Measurements from ENCODE around the gene CPED1.

The CPED1 gene

DNA sequence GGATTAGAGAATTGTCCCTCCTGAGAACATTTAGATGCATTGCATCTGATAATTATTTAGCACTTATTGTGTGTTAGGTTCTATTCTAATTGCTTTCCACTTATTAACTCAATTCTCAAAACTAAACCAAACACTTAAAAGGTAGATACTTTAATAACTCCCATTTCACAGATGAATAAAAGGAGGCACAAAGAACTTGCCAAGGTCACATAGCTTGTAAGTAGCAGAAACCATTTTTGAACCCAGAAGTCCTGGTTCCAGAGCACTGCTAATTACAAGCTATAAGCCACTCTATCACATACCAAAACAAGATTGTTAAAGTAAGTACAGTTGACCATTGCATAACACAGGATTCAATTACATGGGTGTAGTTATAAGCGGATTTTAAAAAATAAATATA lies 164.9 kb downstream of the CPED1 start:
- TF ChIP-seq, protein P1, sequence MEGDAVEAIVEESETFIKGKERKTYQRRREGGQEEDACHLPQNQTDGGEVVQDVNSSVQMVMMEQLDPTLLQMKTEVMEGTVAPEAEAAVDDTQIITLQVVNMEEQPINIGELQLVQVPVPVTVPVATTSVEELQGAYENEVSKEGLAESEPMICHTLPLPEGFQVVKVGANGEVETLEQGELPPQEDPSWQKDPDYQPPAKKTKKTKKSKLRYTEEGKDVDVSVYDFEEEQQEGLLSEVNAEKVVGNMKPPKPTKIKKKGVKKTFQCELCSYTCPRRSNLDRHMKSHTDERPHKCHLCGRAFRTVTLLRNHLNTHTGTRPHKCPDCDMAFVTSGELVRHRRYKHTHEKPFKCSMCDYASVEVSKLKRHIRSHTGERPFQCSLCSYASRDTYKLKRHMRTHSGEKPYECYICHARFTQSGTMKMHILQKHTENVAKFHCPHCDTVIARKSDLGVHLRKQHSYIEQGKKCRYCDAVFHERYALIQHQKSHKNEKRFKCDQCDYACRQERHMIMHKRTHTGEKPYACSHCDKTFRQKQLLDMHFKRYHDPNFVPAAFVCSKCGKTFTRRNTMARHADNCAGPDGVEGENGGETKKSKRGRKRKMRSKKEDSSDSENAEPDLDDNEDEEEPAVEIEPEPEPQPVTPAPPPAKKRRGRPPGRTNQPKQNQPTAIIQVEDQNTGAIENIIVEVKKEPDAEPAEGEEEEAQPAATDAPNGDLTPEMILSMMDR (IDR thresholded peaks at IDR 0.05; ENCODE audit: low read depth, low read length): no peak
- H3K4me3 ChIP-seq (replicated peaks in 1 of 2; ENCODE audit: low read depth in 2 of 2, low read length in 2 of 2): no peak overlapping the region
- no peak for DNase-seq (ENCODE audit: low read depth in 2 of 2)

DNA sequence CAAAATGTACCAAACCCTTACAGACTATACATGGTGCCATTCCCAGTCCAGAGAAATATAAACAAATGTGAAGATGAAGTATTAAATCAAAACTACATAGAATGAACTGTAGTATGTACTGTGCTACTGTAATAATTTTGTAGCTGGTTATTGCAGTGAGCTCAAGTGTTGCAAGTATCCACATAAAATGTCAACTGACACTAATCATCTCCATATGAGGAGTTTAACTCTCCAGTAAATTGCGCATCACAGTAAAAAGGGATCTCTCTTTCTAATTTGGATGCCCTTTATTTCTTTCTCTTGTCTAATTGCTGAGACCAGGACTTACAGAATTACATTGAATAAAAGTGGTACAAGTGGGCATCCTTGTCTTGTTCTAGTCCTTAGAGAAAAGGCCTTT lies 165.5 kb downstream of the CPED1 start:
- no peak overlapping the region for H3K4me3 ChIP-seq (replicated peaks in 1 of 2; ENCODE audit: low read depth in 2 of 2, low read length in 2 of 2)
- TF ChIP-seq, protein P1 (IDR thresholded peaks at IDR 0.05; ENCODE audit: low read depth, low read length): no peak
- no peak for DNase-seq (ENCODE audit: low read depth in 2 of 2)

GRCh38 chr7:121156825-121157224 lies 168.3 kb downstream of the CPED1 start:
- TF ChIP-seq, protein P1 (IDR thresholded peaks at IDR 0.05; ENCODE audit: low read depth, low read length): no peak
- no peak for DNase-seq (ENCODE audit: low read depth in 2 of 2)
- no peak overlapping the region for H3K4me3 ChIP-seq (replicated peaks in 1 of 2; ENCODE audit: low read depth in 2 of 2, low read length in 2 of 2)

- no peak for DNase-seq (ENCODE audit: low read depth in 2 of 2)
- TF ChIP-seq, protein P1 (IDR thresholded peaks at IDR 0.05; ENCODE audit: low read depth, low read length): no peak
- H3K4me3 ChIP-seq (replicated peaks in 1 of 2; ENCODE audit: low read depth in 2 of 2, low read length in 2 of 2): no peak overlapping the region
Observed at GRCh38 chr7:121157341-121157751, 168.8 kb downstream of the CPED1 start.

- TF ChIP-seq, protein P1 (IDR thresholded peaks at IDR 0.05; ENCODE audit: low read depth, low read length): no peak
- H3K4me3 ChIP-seq (replicated peaks in 1 of 2; ENCODE audit: low read depth in 2 of 2, low read length in 2 of 2): no peak overlapping the region
- no peak for DNase-seq (ENCODE audit: low read depth in 2 of 2)
Observed at GRCh38 chr7:121157885-121158590, 169.5 kb downstream of the CPED1 start.

DNA sequence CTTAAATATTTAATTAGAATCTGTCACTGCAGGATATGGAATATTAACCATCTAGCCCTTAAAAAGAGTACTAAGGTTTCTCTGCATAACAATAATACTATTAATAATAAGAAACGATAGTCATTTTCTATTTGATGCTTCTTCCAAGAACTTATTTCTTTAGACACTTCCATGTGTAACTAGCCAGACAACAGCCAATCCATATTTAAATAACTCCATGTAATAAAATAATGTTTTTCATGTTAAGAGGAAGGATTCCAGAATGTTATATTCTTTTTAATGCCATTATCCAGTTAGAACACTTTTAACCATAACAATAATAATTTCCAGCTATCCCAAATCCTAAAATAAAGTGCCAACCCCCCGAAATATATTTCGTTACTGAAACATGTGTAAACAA lies 170.2 kb downstream of the CPED1 start:
- TF ChIP-seq, protein P1 (IDR thresholded peaks at IDR 0.05; ENCODE audit: low read depth, low read length): no peak
- H3K4me3 ChIP-seq (replicated peaks in 1 of 2; ENCODE audit: low read depth in 2 of 2, low read length in 2 of 2): no peak overlapping the region
- no peak for DNase-seq (ENCODE audit: low read depth in 2 of 2)

- no peak for DNase-seq (ENCODE audit: low read depth in 2 of 2)
Observed at GRCh38 chr7:121159553-121159952, 171.0 kb downstream of the CPED1 start.

More at GRCh38 chr7:121159553-121159952, 171.0 kb downstream of the CPED1 start:
- no peak overlapping the region for H3K4me3 ChIP-seq (replicated peaks in 1 of 2; ENCODE audit: low read depth in 2 of 2, low read length in 2 of 2)
- TF ChIP-seq, protein P1 (IDR thresholded peaks at IDR 0.05; ENCODE audit: low read depth, low read length): no peak
